HG03354 (cell line): ENCODE data around the gene TBX15.

Experiments used
- ATAC-seq: cut with Tn5 transposase; IDR thresholded peaks from one replicate; pipeline ENCODE4 v1.9.1; 2021; ENCODE audit warnings: mild to moderate bottlenecking; ENCODE audit not compliant: unreplicated experiment, poor library complexity, severe bottlenecking

Gene TBX15

DNA sequence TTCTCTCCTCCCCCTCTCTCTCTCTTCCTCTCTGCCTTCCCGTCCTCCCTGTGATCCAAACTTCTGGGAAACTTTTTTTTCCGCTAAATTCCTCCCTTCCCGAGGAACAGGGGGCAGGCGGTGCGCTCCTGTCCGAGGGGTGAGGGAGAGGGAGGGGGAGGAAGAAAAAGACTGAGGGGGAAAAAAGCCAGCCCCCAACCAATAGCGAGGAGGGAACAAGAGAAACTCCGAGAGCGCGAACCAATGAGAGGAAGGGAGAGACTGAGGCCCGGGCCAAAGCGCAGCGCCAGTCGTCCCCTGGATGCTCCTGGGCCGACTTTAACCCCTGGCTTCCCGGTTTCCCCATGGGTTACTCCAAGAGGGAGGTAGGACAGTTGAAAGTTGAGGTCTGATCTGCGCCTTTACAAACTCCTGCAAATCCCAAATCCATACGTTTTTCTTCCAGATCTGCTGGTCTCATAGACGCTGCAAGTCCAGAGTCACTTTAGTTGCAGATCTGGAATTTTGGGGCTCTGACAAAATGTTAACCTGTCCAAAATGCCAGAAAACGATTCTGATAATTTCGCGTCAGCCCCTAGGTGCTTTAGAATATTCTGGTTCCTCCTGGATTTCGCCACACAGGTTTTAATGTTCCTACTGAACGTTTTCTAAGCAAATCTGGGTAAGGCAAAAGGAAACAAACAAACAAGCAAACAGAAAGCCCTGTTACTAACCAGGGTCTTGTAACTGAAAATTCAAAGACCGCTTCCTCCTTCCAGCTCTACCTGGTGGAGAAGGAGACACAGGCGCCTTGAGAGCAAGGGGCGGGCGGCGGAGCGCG lies at the start of gene TBX15:
TBX15 (minus strand) TSS at position 158 of the 820 bp plus-strand sequence. CDS start 548 bp downstream, outside the sequence.
- ATAC-seq, result no peak

DNA sequence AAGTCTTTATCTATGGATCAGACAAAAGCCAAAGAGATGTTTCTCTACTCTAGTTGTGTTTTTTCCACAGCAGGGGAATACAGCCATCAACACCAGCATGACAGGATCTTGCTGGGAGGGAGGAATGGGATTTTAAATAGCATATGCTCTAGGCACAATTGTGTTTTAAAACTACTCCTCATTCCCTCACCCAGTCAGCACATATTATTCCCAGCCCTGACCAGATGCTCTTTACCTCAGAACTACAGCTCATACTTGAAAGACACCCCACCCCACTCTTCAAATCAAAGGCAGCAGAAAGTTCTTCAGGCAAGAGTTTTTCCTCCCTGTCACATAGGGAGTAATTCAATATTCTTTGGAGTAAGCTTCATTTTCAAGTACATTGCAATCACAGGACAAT lies 46.2 kb upstream of the TBX15 start:
- ATAC-seq, result no peak

DNA sequence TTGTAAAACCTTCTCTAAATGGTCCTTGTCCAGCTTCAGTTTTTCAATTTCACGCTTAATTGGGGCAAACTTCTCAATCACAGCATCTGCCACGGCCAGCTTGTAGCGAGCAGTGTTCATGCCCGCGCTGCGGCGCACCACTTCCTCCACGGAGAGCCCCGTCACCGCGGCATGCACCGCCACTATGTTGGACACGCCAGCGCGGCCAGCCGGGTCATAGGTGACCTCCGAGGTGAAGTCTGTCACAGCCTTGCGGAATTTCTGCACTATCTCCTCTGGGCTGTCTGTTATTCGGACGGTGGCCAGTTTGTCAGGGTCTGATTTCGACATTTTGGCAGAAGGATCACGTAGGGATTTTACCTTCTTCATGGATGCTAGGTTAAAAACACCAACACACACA lies 44.8 kb upstream of the TBX15 start:
- ATAC-seq, result no peak

DNA sequence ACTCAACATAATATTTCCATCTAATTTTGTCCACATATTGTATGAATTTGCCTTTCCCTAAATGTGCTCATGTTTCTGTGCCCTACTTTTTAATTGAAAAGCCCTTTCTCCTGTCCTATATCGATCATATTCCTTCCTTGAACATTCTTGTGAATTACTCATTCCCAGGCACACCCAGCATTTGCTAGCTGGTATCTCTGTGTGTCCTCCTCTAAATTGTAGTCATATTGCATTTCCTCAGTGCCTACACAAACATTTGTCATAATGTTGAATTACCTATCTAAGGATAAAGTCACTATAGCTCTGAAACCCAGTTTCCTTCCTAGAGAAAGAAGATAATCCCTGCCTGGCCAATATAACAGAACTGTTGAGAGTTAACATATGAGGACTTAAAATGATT lies 39.6 kb upstream of the TBX15 start:
- no peak for ATAC-seq

DNA sequence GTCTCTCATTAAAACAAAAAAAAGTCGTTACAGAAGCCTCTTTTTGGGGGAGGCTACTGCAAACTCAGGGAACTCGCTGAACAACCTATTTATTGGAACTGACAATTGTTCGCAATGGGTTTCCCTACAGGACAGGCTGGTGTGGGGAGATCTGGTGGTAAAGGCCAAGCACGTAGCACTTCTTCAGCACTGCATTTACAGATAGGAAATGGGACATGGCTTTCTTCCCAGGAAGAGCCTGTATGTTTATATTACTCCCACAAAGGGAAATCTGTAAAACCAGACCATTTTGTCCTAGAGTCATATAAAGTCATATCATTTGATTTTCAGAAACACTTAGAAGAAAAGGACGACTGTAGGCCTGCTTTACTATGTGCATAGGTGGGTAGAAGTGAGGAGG lies 38.8 kb upstream of the TBX15 start:
- no peak for ATAC-seq

DNA sequence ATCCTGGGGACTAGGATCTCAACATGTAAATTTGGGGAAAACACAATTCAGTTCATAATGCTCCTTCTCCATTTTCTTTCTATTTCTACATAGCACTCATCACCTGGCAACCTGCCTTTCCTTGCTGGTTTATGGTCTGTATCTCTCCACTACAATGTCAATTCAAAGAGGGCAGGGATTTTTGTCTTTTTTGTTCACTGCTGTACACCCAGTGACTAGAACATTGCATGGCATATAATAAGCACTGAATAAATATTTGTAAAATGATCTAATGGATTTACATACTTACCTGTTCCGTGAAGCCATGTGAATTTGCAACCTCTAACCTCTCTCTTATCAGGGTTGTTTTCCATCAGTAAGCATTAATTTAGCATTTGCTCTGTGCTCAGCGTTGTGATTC lies 27.4 kb upstream of the TBX15 start:
- no peak for ATAC-seq

DNA sequence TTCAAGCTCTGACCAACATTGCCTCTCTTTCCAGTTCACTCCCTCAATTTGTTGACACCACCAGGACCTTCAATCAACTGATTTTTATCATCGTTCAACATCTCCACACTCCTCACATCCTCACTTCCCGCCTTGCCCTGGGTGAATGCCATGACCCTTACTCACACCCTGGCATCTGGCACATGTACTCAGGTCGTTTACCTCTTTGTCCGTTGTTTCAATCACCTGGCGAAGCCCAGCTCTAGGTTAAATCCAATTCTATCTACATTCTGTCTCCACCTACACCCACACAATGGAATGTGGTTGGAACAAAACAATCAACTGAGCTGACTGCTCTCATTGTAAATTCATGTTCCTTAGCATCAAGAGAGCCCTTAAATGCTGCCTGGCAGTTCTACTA lies 24.2 kb upstream of the TBX15 start:
- no peak for ATAC-seq

DNA sequence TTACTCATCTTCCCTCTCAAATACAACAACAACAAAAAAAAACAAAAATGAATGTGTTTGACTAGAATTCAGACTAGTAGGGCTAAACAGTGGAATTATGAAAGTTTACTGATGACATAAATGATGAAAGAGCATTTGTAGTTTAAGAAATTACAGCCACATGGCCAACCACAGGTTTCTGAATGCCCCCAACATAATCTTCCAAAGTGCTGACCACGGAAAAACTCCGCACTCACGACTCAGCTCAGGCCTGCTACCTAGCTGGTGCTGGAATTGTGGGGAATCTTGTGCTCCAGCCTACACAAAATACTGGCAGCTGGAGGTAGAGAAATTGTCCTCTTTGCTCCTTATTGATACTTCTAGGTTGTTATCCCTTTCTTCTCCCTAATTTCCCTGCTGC lies 23.6 kb upstream of the TBX15 start:
- no peak for ATAC-seq

DNA sequence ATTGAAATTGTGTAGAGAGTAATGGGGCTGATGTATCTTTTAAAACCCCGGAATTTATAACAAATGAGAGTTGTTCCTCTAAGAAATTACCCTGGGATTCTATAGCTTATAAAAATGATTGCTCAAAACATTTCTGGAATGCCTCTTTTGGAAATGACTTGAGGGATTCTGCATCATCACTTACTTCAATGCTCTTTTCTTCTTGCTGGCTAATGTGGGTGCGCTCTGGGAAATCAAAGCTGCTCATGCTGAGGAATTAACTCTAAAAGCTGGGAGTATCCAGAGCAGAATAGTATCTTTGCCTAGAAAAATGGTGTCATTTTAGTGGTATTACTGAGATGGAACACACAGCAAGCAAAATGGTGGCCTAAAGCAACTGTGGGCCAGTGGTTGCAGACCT lies 23.0 kb upstream of the TBX15 start:
- ATAC-seq, result no peak

DNA sequence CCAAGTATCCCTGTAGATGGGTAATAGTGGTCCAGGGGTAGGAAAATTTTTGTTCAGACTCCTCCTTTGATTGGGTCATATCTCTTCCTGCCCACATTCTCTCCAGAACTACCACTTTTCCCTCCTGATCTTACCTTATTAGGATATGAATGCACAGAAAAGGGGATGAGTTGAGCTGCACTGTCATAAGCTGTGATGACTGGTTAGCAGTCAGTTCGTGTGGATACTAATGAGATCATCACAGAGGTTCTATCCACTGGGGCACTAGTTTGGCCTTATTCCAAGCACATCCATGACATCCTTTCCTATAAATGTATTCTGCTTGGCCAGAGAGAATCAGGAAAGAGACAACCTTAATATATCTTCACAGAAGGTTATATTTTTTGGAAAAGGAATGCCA lies 22.1 kb upstream of the TBX15 start:
- ATAC-seq, result no peak

DNA sequence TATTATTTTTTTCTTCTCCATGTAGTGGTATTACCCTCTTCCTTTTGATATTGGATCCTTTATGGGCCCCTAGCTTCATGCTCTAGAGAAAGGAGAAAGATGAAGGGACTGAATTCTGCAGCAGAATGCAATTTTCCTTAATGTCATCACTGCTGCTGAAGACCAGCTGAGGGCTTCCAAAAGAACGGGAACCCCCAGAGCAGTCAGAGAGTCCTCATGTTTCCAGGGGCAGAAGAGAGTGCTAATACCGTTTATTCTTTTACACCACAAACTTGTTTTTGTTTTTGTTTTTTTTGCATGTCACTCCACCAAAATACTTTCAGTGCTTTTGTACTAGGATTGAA lies 21.1 kb upstream of the TBX15 start:
- no peak for ATAC-seq

DNA sequence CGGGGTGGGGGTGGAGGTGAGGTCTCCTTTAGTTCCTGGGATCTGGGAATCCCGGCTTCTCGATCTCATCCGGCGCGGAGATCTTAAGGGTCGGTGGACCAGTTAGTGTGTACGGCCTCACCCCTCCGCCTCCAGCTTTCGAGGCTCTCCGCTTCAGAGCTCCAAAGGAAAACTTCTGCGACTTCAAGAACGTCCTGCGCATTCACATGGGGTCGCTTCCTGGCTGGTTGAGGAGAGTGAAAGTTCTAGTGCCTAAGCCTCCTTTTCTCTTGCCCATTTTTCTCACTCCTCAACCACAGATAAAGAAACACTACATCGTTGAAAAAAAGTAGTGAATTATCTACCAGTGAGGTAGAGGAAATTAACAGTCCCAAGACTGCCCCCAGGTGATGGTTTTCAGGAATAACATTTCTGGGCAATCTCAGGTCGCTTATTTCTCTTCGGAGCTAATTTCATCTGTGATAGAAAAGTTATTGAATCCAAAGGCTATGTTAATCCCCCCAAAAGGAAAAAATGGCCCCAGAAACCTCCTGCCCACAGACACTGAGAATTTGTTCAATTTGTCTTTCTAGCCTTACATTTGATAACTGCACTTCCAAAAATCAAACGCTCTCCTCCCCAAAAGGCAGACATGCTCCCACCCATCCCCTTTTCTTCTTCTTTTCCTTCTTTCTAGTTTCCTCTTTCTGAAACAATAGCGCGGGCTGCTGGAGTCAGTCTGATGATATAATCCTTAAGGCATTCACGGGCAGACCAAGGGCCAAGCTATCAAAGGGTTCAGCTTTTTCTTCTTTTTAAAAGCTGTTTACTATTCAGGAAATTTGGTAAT lies 20.6 kb upstream of the TBX15 start:
- ATAC-seq, result peak; percentile 75

DNA sequence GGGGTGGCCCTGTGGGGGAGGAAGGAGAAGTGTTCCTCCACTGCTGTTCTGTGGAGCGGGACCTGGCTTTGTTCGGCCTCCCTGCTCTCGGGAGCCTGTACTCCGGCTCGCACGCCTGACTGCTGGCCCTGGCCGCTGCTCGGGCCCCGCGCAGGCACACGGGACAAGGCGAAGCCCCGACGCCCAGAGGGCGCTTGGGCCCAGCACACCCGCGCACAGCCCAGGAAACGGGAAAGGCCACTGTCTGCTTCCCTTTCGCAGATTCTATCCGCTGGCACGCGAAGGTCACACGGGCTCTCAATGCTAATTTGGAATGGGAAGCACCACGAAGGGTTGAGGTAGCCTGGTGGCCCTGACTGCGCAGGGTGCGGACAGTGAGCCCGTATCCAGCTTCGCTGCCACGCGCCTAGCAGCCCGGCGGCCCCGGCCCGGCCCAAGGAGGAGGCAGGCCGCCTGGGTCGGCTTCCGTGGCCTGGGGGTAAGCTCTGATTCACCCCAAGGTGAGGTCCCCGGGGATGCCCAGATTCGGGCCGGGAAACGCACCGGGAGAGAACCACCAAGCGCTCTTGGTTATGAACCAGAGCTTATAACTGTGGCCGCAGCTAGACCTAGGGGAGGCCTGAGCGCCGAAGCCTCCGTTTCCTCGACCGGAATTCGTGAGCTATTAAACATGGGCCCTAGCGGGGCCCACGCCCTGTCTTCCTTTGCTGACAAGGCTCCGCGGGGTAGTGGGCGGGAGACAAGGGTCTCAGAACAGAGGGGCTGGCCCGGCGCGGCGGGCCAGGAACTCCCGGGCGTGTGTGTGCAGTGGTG lies 19.7 kb upstream of the TBX15 start:
- peak; percentile 32 for ATAC-seq

DNA sequence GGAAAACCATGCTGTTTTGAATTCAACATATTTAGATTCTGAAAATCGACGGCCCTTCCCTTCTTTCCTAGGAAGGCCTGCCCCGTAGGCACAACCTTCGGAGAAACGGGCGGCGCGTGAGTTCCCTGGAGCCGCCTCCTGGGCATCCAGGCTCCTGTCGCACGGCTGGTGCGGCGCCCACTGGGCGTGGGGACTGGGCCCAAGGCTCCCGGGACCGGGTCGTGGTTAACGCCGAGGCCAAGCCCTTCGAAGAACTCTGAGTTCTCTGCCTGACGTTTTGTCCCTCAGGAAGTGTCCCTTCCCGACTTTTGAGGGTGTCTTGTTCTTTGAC lies 19.2 kb upstream of the TBX15 start:
- no peak for ATAC-seq

DNA sequence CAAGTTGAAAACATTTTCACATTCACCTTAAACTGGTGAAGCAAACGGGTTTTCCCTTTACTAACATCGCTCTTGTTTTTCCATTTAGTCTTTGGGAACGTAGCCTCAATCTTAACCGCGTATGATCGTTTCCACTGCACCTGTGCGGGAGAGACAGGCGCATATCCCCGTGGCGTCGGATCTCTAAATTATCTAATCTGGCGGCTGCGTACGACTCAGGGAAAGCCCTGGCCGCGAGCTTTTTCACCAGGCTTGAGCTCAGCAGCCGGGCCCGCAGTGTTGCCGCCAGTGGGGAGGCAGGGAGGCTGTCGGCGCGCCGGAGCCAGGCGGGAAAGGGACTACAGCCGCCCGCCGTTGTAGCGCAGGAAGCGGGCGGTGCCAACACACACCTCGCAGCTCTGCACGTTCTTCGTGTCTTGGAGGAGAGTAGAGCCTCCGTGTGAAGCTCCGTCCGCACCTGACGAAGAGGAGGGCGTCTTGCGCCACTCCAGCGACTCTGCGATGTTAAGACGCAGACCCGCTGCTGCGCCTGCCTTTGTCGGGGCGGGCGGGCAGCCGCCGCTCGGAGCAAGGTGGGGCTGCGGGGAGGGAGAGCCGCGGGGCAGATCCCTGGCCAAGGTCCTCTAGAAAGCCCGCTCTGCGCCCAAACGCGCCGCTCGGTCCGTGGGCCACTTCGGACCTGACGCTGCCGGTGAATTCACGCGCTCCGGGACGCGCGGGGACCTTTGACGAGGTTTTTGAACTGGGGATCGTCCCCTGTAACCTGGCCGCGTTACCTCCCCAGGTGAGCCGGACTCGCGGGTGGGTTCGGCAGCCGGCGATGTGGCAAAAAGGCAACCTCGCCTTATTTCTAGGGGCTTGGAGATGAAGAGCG lies 18.5 kb upstream of the TBX15 start:
- ATAC-seq, result no peak

DNA sequence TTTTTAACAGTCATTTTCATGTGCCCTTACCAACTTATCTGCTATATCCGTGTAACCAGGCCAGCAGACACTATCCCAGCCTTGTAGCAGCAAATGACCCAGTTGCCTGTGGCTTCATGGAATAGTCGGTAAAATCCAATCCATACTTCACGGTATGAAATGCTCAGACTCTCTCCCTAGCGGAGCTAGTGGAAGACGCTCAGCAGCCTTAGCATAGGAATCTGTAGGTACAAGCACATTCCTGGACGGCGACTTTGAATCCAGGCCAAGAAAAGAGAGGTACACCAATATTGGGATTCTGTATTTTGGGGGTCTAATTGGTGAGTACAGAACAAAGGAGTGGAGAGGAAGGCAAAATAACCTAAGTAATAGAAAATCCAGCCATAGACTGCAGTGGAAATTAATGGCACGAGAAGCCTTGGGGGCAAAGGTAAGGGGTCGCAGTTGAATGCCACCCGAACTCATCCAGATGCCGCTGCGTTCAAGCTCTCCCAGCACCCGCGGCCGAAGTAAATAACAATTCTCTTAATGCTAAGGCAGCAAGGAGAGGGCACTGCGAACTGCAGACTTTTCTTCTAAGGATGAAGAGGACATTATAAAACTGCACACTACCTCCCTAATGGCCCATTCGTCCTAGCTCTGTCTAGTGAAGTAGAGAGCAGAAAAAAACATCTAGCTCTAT lies 17.7 kb upstream of the TBX15 start:
- ATAC-seq, result no peak

DNA sequence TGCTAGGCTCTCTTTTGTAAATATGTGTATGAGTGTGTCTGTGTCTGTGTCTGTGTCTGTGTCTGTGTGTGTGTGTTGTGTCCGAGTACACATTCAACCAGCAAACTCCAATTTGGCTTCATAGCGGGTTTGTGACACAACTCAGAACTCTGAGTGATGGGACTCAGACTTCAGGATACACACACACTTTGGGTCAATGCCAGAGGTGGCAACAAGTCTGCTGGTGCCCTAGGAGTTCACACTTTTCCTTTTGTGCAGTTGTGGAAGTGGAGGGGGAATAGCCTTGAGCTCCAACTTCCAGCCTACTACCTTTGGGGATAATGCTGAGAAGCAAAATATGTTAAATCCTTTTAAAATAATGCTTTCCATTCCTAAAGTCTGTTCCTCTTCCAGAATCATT lies 16.6 kb upstream of the TBX15 start:
- no peak for ATAC-seq

DNA sequence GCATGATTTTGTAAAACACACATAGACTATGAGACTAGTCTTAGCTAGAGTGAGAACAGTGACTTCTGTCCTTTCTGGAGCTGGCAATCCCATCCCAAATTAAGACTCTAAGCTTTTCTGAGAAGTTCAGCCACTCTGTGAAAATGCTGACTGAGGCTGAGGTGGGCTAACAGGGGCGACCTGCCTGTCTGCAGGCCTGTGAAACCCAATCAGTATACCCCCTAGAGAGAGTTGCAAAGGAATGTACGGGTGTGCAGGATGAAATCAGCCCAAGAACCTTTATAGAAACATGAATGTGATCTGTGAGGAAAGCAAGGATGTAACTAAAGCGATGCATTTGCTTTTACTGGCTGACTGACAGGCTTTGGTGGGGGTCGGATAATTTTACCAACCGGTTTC lies 16.0 kb upstream of the TBX15 start:
- ATAC-seq, result no peak
